DMS53 treated with DMSO at 0.1 percent for 48 hours (cell line): ENCODE data around the gene CD40.

Source experiments
- DNase-seq: peaks from one replicate; lab custom pipeline; 2025; ENCODE audit not compliant: unreplicated experiment; lab: John Stamatoyannopoulos, UW

Gene CD40

GRCh38 chr20:46142124-46142523, 24.0 kb downstream of the CD40 start:
- no peak for DNase-seq

GRCh38 chr20:46144432-46145025, 26.4 kb downstream of the CD40 start:
- DNase-seq = no peak

DNA sequence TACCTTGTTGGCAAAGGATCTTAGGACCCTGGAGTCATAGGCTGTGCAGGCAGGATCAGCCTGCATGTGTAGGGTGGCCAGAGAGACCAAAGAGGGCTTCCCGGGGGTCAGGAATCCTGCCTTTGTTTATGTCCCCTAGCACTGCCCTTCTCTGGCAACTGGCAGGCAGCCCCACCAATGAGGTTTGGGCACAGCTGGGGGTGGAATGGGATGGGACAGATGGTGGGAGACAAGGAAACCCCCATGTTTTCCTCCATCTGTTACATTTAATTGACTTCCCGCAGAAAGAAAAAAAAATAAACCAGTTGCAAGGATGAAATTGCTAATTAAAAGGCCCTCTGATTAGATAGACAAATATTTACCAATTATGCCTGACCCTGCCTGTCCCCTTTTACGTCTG, 27.6 kb downstream of the CD40 start:
- no peak for DNase-seq

DNA sequence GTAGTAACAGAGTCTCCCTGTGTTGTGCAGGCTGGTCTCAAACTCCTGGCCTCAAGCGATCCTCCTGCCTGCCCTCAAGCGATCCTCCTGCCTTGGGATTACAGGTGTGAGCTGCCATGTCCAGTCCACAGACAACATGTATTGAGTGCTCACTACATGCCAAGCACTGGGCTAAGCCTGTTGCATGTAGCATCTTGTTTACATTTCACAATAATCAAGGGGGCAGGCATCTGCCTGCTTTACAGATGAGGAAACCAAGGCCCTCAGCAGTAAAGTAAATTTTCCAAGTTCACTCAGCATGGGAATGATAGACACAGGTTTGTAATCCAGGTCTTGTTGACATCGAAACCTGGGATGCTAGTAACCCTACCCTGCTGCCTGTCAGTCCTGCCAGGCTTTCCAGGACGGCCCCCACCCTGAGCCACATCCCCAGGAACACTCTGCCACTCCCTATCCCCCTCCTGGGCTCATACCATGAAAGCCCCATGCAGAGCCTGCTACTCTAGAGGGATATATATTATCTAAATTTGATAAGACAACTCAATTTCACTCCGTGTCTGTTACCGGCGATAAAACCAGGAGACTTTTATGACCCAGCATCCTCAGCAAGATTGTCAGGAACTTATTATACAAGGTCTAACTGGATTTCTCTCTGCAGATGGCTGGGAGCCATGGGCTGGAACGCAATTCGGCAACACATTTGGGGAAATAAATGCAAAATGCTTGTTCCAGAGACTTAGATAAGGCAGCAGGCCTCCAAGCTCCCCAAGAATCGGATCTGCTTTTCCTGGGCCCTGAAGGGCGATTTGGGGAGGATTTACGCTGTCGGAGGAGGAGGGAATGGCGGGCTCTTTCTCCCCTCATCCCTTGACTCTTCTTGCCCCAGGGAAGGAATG, 30.4 kb downstream of the CD40 start:
- DNase-seq = no peak

GRCh38 chr20:46150943-46151342, 32.8 kb downstream of the CD40 start:
- DNase-seq = no peak

- no peak for DNase-seq
Measured at GRCh38 chr20:46151936-46152335, 33.8 kb downstream of the CD40 start.

DNA sequence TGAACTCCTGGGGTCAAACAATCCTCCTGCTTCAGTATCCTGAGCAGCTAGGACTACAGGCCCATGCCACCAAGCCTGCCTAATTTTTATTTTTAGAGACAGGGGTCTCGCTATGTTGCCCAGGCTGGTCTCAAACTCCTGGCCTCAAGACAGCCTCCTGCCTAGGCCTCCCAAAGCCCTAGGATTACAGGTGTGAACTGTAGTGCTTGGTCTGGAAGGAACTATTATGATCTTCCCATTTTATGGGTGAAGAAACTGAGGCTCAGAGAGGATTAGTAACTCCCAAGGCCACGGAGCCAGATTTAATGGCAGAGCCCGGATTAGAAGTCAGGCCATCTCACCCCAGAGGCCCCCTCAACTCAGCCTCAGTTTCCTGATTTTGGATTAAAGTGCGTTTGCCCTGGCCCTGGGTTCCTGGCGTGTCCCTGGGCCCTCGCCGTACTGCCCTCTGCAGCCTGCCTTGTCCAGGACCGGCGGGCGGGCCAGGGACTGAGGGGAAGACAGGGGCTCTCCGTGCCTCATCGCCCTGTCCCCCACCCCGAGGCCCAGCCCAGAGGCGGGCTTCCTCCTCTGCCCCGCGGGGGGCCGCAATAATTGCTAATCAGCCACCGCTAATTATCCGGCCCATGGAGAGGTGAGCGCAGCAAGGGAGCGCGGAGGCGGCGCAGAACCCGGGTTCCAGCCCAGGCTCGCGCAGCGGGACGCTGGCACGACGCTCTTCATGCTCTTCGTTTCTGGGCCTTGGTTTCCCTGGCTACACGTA, 34.9 kb downstream of the CD40 start:
- DNase-seq = no peak

DNA sequence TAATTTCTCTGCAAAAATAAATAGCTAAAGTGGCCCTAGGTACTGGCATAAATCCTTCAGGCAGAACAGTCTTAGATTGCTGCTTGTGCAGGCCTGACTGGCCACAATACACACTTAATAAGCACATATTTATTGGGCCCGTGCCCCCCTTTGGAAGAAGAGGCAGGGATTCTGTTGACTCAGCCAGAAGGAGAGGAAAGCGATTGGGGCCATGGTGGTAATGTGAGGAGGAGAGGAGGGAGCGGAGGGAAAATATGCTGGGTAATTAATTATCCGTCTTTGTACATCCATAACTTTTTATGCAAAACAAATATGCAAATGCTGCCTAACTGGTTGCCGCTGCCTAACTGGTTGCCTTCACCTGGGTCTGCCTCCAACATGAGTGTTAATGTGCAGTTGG, 36.2 kb downstream of the CD40 start:
- no peak for DNase-seq

- DNase-seq = no peak
Measured at GRCh38 chr20:46154796-46155195, 36.7 kb downstream of the CD40 start.

- no peak for DNase-seq
Measured at GRCh38 chr20:46156065-46156464, 38.0 kb downstream of the CD40 start.

- DNase-seq = no peak
Measured at GRCh38 chr20:46157076-46157592, 39.0 kb downstream of the CD40 start.

DNA sequence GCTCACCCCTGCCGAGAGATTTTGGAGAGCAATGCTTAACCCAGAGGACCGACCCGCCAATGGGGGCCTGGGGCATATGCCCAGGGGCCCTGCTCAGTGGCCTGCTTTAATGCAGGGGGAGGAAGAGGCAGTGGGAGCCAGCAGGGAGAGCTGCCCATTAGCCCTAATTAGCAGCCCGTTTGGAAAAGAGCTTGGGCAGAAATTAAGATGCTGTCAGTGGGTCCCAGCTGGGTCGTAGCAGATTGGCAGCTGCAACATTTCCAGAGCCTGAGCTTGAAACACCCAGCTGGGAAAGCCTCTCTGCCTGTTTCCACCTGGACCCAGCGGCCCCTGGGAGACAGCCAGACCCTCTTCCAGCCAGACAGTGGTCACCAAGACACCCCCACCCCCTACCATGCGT, 39.5 kb downstream of the CD40 start:
- no peak for DNase-seq

GRCh38 chr20:46158476-46158987, 40.4 kb downstream of the CD40 start:
- no peak for DNase-seq

GRCh38 chr20:46159101-46159897, 41.2 kb downstream of the CD40 start:
- no peak for DNase-seq

- DNase-seq = no peak
Measured at GRCh38 chr20:46160661-46161060, 42.5 kb downstream of the CD40 start.

DNA sequence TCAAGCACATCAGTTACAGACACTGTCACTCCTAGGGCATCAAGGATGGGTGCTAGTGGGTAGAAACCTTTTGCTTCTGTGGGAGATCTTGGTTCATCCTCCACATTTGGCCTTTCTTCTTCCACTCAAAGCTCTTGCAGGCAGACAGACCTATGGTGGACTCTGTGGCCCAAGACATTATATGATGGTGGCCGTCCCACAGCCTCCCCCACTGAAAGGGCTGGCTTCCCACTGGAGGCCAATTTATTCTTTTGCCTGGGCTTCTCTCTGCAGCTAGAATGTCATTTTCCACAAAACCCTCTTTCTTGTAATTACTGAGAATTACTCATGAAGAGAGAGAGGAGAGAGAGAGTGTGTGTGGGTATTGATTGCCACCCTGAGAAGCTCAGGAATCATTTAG, 43.8 kb downstream of the CD40 start:
- DNase-seq = no peak

DNA sequence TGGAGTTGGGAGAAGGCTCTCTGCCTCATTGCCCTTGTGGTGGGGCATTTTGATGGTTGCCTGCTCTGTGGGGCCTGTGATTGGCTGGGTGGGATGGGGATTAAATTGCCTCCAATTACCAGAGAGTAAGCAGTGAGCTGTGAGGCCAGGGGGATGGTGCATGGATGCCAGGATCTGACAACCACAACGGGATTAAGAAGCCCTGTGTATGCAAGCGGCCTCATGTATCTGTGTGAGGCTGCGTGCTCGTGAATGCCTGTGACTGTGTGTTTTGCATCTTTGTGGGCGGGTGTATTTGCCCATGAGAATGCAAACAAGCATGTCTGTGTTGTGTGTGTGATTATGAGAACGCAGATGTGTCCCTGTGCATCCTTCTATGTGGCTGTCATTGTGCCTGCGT, 46.1 kb downstream of the CD40 start:
- DNase-seq = no peak

GRCh38 chr20:46167080-46167479, 49.0 kb downstream of the CD40 start:
- no peak for DNase-seq

- DNase-seq = no peak
Measured at GRCh38 chr20:46168438-46168837, 50.3 kb downstream of the CD40 start.
